GM12892 (cell line): ENCODE results near the gene SYNGR2.

Experiments
- POLR2A ChIP-seq: IDR thresholded peaks from 2 replicates; pipeline ENCODE4 v1.6.1; 2011; ENCODE audit warnings: low read depth, low read length, control low read depth
- POLR2AphosphoS5 ChIP-seq: IDR thresholded peaks from 2 replicates; pipeline ENCODE4 v1.6.1; 2011; ENCODE audit warnings: low read depth, low read length, control low read depth
- TAF1 ChIP-seq: IDR thresholded peaks from 2 replicates; pipeline ENCODE4 v1.6.1; 2011; ENCODE audit warnings: low read depth, mild to moderate bottlenecking, control low read depth, low read length, borderline replicate concordance

- TF ChIP-seq TAF1 = peak; percentile 60; the same call in 1 of the 2 replicates
- peak; percentile 78 for TF ChIP-seq POLR2A
- TF ChIP-seq POLR2AphosphoS5 = peak; percentile 72
Measured at GRCh38 chr17:78130437-78131101, 37.8 kb upstream of the SYNGR2 start, which contains the start of gene TMC8.
